Raji (cell line): Measurements from ENCODE around the gene NT5C3B.

ENCODE experiments used
- POLR2A ChIP-seq: IDR thresholded peaks from 2 replicates; pipeline ENCODE4 v1.6.1; 2011; ENCODE audit warnings: low read depth, low read length, control low read depth; ENCODE audit not compliant: insufficient read depth

Gene NT5C3B

DNA sequence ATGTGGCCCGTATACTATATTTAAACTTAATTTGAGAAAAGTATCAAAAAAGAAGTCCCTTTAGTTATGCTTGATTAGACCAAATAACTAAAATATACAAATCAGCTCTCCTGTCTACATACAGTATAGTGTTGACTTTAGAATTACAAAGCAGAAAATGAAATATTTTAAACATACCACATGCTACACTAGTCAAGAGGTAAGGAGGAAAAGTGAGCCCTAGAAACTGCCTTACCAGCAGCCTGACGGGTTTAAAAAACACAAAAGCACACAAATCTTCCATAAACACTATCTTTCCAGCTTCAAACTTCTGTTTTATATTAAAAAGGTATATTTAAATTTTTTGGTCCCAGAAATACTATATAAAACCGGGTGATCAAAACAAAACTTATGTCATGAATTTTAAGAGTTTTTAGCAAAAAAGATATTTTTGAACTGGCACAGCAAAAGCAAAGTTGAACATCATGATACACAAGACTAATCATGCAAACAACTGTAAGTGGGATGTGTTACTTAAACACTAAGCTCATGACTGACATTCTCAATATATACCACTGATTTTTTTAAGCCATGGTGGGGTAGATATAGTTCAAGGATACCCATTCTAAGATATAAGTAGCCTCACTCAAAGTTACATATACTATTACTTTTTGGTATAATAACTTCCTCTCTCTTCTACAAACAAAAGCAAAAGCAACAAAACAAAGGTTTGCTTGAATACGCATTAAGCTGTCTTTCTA lies 13.4 kb upstream of the NT5C3B start:
- no peak for TF ChIP-seq POLR2A

DNA sequence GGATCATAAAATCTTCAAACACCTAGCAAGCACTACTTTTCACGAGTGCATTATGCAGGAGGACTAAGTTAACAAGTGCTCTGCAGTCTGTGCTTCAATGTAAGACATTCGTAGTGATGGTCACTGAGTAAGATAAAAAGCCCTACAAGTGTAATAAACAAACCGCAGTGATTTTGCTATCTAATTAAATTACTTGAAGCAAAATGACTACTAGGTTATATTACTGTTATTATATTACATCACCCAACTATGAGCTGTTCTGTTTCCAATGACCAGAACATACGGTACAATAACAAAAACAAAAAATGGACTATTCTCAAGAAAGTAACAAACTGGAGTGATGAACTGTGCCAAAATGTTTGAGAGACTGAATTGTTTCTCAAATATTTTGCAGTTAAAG lies 12.8 kb upstream of the NT5C3B start:
- no peak for TF ChIP-seq POLR2A

DNA sequence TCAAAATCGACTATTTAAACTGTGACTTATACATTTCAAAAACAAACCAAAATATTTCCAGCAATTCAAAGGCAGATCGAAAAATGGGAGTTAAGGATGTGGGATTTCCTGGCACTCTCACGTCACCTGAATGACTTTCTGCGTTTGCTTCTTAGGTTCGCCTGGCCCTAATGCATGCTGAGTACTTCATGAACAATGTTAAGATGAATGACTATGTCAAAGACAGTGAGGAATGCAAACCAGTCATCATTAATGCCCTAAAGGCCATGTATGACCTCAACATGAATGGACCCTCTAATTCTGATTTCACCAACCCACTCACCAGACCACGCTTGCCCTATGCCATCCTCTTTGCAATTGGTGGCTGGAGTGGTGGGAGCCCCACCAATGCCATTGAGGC lies 8.9 kb upstream of the NT5C3B start:
- TF ChIP-seq POLR2A: no peak

DNA sequence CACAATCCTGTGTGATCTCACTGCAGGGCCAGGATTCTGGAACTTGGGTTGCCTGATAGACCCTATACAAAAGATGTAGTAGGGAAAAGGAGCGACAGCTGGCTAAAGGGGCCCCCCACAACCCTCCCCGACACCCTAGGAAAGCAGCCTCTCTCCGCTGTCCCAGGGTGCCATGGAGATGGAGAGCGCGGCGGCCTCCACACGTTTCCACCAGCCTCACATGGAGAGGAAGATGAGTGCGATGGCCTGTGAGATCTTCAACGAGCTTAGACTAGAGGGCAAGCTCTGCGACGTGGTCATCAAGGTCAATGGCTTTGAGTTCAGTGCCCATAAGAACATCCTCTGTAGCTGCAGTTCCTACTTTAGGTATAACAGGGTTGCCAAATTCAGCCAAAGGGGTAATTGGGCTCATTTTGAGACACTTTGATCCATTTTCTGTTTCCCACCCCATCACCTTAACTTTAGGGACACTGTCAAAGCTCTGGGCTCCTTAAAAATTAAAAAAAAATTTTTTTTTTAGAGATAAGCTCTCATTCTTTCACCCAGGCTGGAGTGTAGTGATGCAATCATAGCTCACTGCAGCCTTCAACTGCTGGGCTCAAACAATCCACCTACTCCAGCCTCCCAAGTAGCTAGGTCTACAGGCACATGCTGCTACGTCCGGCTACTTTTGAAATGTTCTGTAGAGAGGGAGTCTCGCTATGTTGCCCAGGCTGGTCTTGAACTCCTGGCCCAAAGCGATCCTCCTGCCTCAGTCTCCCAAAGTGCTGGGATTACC lies 1.9 kb upstream of the NT5C3B start, which contains the start of gene KLHL10:
Gene KLHL10, plus strand, starts transcription at position 65 of the 778 bp plus-strand sequence. Its CDS starts 108 bp downstream, at position 173.
- no peak for TF ChIP-seq POLR2A

DNA sequence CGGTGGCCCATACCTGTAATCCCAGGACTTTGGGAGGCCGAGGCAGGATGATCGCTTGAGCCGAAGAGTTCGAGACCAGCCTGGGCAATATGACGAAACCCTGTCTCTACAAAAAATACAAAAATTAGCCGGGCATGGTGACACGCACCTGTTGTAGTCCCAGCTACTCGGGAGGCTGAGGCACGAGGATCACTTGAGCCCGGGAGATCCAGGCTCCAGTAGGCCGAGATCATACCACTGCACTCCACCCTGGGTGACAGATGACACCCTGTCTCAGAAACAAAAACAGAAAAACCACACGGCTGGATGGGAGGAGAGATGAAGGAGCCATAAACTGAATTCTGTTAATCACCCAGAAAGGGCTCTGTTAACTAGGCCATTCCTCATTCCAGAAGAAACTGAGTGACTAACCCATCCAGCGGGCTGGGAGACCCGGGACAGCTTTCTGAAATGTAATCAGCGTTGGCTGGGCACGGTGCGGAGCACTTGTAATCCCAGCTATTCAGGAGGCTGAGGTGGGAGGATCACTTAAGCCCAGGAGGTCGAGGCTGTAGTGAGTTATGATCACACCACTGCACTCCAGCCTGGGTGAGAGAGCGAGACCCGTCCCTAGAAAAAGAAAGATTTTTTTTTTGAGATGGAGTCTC lies 641 bp upstream of the NT5C3B start:
- no peak for TF ChIP-seq POLR2A

DNA sequence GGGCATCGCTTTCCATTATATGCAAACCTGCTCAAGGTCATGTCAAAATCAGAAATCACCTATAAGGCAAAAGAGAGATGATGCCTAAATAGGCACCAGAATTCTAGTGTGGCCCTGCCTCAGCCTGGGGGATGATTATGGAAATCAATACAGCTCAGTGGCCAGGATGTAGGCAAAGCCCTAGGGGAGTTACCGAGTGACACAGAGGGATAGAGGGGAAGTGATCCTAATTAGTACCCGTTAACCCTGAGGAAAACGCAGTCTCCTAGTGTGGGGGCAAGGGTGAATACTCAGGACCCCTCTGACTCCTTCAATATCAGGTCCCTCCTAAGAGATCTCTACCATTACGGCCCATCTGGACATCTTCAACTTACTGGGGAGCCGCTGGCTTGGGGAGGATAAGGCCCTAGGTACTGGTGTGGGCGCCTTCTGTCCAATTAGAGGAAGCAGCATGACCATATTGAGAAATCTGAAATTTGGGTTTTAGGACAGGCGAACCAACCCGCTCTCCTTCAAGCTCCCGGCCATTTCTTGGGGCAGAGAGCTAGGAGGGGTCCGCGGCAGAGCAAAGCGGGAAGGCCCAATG lies 725 bp downstream of the NT5C3B start:
- no peak for TF ChIP-seq POLR2A

DNA sequence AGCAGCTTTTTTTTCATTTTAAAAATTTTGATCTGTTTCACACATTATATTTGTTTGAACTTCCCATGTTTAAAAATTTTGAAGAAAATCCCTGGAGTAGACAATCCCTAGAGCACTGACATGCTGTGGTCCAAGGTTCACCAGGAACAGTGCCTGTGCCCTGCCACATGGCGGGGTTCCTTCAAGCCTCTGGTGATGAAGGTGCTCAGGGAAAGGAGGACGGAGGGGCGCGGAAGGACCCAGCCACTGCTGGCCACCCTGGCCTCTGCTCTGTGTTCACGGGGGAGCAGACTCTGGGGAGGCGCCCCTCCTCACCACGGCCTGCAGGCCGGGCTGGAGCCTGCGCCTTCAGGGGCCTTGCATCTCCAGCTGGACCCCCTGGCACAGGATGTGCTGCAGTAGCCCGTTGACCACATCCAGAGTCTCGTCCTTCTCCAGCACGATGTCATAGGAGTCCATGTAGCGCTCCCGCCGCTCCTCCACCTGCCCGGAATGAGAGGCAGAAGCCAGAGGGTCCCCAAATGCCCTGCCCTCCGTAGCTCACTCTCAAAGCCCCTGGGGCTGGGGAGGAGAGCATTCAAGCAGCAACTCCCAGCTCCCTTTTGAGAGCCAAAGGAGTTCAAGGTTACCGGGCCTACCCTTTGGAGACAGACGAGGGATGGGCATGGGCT lies 10.7 kb downstream of the NT5C3B start:
- no peak for TF ChIP-seq POLR2A

DNA sequence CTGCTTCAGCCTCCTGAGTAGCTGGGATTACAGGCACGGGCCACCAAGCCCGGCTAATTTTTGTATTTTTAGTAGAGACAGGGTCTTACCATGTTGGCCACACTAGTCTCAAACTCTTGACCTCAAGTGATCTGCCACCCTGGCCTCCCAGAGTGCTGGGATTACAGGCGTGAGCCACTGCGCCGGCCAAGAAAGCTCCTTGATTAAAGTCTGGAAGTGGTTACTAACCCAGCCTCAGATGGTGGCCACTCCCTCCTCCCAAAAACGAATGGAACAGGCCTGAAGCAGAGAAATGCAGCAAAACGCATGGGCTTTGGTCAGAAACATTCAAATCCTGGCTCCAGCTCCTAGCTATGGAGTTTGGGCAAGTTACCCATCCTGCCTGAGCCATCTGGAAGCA lies 11.9 kb downstream of the NT5C3B start:
- no peak for TF ChIP-seq POLR2A

DNA sequence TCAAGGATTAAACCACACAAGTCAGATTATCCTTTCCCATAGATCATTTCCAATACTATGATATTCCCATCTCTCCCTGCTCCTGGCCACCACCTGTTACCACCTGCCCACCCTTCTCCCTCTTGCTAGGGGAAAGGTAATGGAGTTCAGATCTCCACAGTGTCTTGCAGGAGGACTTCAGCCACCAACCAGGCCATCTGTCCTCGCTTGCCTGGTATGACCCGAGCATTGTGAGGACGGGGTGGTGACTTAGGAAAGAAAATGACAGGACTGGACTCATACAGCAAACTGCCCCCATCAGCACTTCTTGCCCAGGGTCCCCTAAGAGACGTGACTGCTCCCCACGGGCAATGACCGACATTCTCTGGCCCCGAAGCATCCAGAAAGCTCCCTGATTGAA lies 12.5 kb downstream of the NT5C3B start:
- no peak for TF ChIP-seq POLR2A

DNA sequence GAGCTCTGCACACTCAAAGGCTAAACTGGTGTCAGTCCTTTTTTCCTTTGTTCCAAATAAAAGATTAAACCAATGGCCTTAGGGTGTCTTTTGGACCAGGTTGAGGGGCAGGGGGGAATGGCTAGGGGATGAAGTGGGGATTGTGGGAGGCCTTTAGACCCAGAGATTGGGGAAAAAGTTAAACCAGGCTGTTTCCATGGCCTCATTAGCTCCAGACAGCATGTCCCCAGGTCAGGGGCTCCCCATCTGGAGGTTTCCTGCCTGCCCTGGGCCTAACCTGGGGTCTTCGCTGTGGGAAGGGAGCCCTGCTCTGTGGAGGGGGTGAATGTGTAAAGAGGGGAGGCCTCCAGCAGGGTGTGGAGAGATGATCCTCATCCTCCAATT lies 12.9 kb downstream of the NT5C3B start:
- TF ChIP-seq POLR2A: no peak

DNA sequence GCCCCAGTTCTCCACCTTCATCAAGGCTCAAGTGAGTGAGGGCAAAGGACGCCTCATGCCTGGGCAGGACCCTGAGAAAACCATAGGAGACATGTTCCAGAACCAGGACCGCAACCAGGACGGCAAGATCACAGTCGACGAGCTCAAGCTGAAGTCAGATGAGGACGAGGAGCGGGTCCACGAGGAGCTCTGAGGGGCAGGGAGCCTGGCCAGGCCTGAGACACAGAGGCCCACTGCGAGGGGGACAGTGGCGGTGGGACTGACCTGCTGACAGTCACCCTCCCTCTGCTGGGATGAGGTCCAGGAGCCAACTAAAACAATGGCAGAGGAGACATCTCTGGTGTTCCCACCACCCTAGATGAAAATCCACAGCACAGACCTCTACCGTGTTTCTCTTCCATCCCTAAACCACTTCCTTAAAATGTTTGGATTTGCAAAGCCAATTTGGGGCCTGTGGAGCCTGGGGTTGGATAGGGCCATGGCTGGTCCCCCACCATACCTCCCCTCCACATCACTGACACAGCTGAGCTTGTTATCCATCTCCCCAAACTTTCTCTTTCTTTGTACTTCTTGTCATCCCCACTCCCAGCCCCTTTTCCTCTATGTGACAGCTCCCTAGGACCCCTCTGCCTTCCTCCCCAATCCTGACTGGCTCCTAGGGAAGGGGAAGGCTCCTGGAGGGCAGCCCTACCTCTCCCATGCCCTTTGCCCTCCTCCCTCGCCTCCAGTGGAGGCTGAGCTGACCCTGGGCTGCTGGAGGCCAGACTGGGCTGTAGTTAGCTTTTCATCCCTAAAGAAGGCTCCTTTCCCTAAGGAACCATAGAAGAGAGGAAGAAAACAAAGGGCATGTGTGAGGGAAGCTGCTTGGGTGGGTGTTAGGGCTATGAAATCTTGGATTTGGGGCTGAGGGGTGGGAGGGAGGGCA lies 13.6 kb downstream of the NT5C3B start:
- TF ChIP-seq POLR2A: no peak

DNA sequence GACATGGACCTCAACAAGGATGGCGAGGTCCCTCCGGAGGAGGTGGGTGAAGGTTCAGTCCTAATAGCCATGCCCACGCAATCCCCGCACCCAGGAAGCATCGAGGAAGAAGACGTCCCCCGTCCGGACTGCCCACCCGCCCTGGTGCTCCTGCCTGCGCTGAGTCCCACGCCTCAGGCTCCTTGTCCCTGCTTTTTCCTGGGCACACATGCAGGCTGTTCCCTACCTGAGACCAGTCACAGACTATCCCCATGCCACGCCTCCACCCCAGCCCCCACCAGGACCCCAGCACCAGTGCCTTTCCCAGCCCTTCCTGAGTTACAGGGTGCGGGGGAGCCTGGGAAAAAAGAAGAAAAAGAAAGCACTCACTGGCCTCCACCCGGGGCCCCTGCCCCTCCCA lies 14.3 kb downstream of the NT5C3B start:
- no peak for TF ChIP-seq POLR2A

DNA sequence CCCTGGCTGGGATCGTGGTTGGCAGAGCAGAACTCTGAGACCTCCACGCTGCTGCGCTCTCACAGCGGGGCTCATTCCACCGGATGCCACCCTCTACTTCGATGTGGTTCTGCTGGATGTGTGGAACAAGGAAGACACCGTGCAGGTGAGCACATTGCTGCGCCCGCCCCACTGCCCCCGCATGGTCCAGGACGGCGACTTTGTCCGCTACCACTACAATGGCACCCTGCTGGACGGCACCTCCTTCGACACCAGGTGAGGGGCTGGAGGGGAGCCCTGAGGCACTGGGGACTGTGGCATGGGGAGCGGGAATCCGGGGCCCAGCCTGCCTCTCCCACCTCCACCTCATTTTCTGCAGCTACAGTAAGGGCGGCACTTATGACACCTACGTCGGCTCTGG lies 18.0 kb downstream of the NT5C3B start:
- TF ChIP-seq POLR2A: no peak
